Body of pancreas (tissue), 4 donors: Measurements from ENCODE around the gene TRAF3.

Experiments used
- POLR2A ChIP-seq, 3 donors: fragments of 450-650 bp; IDR thresholded peaks; one replicate each; pipeline ENCODE4 v1.6.1; 2016; ENCODE audit warnings: antibody characterized with exemption in 3 of 3, mild to moderate bottlenecking in 2 of 3
- TF ChIP-seq, protein P1 (sequence below), 7 experiments: fragments of 450-650 bp in 4 of 7; fragments of 200-600 bp in 3 of 7; sonication (generic) in 3 of 7; IDR thresholded peaks; one replicate each; pipeline ENCODE4 v1.5.1; 2016 to 2019; ENCODE audit warnings: antibody characterized with exemption in 7 of 7

- TF ChIP-seq, protein P1, sequence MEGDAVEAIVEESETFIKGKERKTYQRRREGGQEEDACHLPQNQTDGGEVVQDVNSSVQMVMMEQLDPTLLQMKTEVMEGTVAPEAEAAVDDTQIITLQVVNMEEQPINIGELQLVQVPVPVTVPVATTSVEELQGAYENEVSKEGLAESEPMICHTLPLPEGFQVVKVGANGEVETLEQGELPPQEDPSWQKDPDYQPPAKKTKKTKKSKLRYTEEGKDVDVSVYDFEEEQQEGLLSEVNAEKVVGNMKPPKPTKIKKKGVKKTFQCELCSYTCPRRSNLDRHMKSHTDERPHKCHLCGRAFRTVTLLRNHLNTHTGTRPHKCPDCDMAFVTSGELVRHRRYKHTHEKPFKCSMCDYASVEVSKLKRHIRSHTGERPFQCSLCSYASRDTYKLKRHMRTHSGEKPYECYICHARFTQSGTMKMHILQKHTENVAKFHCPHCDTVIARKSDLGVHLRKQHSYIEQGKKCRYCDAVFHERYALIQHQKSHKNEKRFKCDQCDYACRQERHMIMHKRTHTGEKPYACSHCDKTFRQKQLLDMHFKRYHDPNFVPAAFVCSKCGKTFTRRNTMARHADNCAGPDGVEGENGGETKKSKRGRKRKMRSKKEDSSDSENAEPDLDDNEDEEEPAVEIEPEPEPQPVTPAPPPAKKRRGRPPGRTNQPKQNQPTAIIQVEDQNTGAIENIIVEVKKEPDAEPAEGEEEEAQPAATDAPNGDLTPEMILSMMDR (IDR thresholded peaks at IDR 0.05): no peak
- TF ChIP-seq POLR2A (IDR thresholded peaks at IDR 0.05): no peak
Observed at GRCh38 chr14:102768223-102769048, 8.8 kb upstream of the TRAF3 start.
